GM18508 (cell line): ENCODE data around the gene STEAP1.

Experiments
- ATAC-seq: cut with Tn5 transposase; IDR thresholded peaks from one replicate; pipeline ENCODE4 v1.9.1; 2021; ENCODE audit warnings: moderate number of reproducible peaks; ENCODE audit not compliant: insufficient read depth, unreplicated experiment

STEAP1 gene

DNA sequence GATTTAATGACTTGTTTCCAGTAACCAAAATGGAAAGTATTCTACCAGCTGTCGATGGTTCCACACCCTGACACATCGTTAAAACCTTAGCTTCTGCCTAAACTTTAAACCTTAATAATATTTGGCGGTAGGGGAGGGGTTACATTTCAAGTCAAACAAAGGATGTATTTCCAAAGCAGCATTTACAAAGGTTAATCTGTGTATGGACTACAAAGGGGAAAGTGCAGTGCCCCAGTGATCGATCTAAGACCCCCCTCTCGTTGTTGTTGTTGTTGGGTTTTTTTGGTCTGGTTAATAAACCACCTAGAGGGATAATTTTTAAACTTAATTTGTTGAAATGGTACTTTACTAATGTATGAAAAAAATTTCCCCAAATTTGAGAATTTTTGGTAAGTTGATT is 56.2 kb downstream of the STEAP1 start:
- no peak for ATAC-seq

- no peak for ATAC-seq
Observed at GRCh38 chr7:90210981-90211380, 56.7 kb downstream of the STEAP1 start.

GRCh38 chr7:90211391-90212148 is 57.3 kb downstream of the STEAP1 start, which contains the start of gene STEAP2:
Gene STEAP2, plus strand, starts transcription at chr7:90211740. Its CDS starts 13,343 bp downstream, at chr7:90225083.
- ATAC-seq = peak; percentile 45

GRCh38 chr7:90212149-90212495 is 57.9 kb downstream of the STEAP1 start:
- no peak for ATAC-seq

- no peak for ATAC-seq
Observed at GRCh38 chr7:90213521-90213920, 59.3 kb downstream of the STEAP1 start.
